ENCODE measurements around the gene COG3.

Gene COG3

GRCh38 chr13:45534604-45535003, 69.9 kb downstream of the COG3 start:
- DNase-seq (ENCODE audit: low read depth) = no peak
- H3K4me3 ChIP-seq (ENCODE audit: low read depth, low read length) = no peak overlapping the region
- TF ChIP-seq CTCF (IDR thresholded peaks at IDR 0.05; ENCODE audit: low read depth, low read length, missing control alignments) = no peak

GRCh38 chr13:45536224-45536623, 71.5 kb downstream of the COG3 start:
- no peak for TF ChIP-seq CTCF (IDR thresholded peaks at IDR 0.05; ENCODE audit: low read depth, low read length, missing control alignments)
- no peak overlapping the region for H3K4me3 ChIP-seq (ENCODE audit: low read depth, low read length)
- no peak for DNase-seq (ENCODE audit: low read depth)

- DNase-seq (ENCODE audit: low read depth) = no peak
- H3K4me3 ChIP-seq (ENCODE audit: low read depth, low read length) = no peak overlapping the region
- TF ChIP-seq CTCF (IDR thresholded peaks at IDR 0.05; ENCODE audit: low read depth, low read length, missing control alignments) = no peak
Observed at GRCh38 chr13:45537516-45537915, 72.8 kb downstream of the COG3 start.

GRCh38 chr13:45538382-45538781, 73.6 kb downstream of the COG3 start:
- H3K4me3 ChIP-seq (ENCODE audit: low read depth, low read length) = no peak overlapping the region
- no peak for DNase-seq (ENCODE audit: low read depth)
- no peak for TF ChIP-seq CTCF (IDR thresholded peaks at IDR 0.05; ENCODE audit: low read depth, low read length, missing control alignments)

GRCh38 chr13:45540195-45540594, 75.5 kb downstream of the COG3 start:
- H3K4me3 ChIP-seq (ENCODE audit: low read depth, low read length) = no peak overlapping the region
- no peak for DNase-seq (ENCODE audit: low read depth)
- TF ChIP-seq CTCF (IDR thresholded peaks at IDR 0.05; ENCODE audit: low read depth, low read length, missing control alignments) = no peak

- no peak overlapping the region for H3K4me3 ChIP-seq (ENCODE audit: low read depth, low read length)
- TF ChIP-seq CTCF (IDR thresholded peaks at IDR 0.05; ENCODE audit: low read depth, low read length, missing control alignments) = no peak
- DNase-seq (ENCODE audit: low read depth) = no peak
Observed at GRCh38 chr13:45540864-45541263, 76.1 kb downstream of the COG3 start.

GRCh38 chr13:45541806-45542205, 77.1 kb downstream of the COG3 start:
- H3K4me3 ChIP-seq (ENCODE audit: low read depth, low read length) = no peak overlapping the region
- no peak for DNase-seq (ENCODE audit: low read depth)
- no peak for TF ChIP-seq CTCF (IDR thresholded peaks at IDR 0.05; ENCODE audit: low read depth, low read length, missing control alignments)

All from GM12864 (cell line).